K562 (cell line): ENCODE measurements around the gene SCYL1. TPM values are rescaled to one million over a fixed set of nuclear protein-coding genes. Genes with fewer than 3 reads are reported as not detected.

ENCODE experiments used
- BACH1 ChIP-seq: fragments of 200-800 bp; sonication (Bioruptor generic); IDR thresholded peaks from 2 replicates; pipeline ENCODE4 v1.6.1; 2016; ENCODE audit warnings: missing genetic modification characterization, missing compliant biosample characterization
- BRF2 ChIP-seq: IDR thresholded peaks from 3 replicates; pipeline ENCODE4 v1.6.1; 2011; ENCODE audit warnings: borderline replicate concordance, mild to moderate bottlenecking; ENCODE audit not compliant: insufficient read length, insufficient read depth
- CGGBP1 ChIP-seq: fragments of 250-450 bp; sonication (Bioruptor Pico); IDR thresholded peaks from 2 replicates; pipeline ENCODE4 v1.9.0; 2021; ENCODE audit warnings: mild to moderate bottlenecking
- CHD4 ChIP-seq: fragments of 200-600 bp; sonication (generic); IDR thresholded peaks from 3 replicates; pipeline ENCODE4 v1.6.1; 2012; ENCODE audit warnings: low read depth, mild to moderate bottlenecking, mixed read lengths, low read length, inconsistent platforms; ENCODE audit not compliant: insufficient read depth, insufficient replicate concordance, poor library complexity, severe bottlenecking
- DDX20 ChIP-seq: fragments of 450-650 bp; IDR thresholded peaks from 2 replicates; pipeline ENCODE4 v1.6.1; 2016; ENCODE audit warnings: missing genetic modification characterization, low read depth, mild to moderate bottlenecking, missing compliant biosample characterization, moderate library complexity
- DMBX1 ChIP-seq: fragments of 250-450 bp; sonication (Bioruptor Pico); IDR thresholded peaks from 2 replicates; pipeline ENCODE4 v1.8.0; 2022; ENCODE audit warnings: inconsistent platforms, mild to moderate bottlenecking, moderate library complexity, borderline replicate concordance
- DNMT1 ChIP-seq: fragments of 450-650 bp; IDR thresholded peaks from 2 replicates; pipeline ENCODE4 v1.6.1; 2016; ENCODE audit warnings: antibody characterized with exemption, mild to moderate bottlenecking
- E2F3 ChIP-seq: fragments of 250-450 bp; sonication (Bioruptor Pico); IDR thresholded peaks from 2 replicates; pipeline ENCODE4 v1.4.0; 2020; ENCODE audit warnings: mild to moderate bottlenecking
- ETS2 ChIP-seq: IDR thresholded peaks from 2 replicates; pipeline ENCODE4 v1.6.1; 2016; ENCODE audit warnings: borderline replicate concordance, missing genetic modification characterization, mild to moderate bottlenecking, moderate library complexity, missing compliant biosample characterization; ENCODE audit not compliant: poor library complexity, severe bottlenecking
- FOS ChIP-seq: IDR thresholded peaks from 3 replicates; pipeline ENCODE4 v1.6.1; 2011; ENCODE audit not compliant: insufficient read length; ENCODE audit errors: extremely low read depth
- HIVEP1 ChIP-seq: fragments of 250-450 bp; sonication (Bioruptor Pico); IDR thresholded peaks from 2 replicates; pipeline ENCODE4 v1.4.0; 2020; ENCODE audit warnings: mild to moderate bottlenecking
- HNRNPH1 ChIP-seq: fragments of 200-400 bp; formaldehyde crosslinking; optimal IDR thresholded peaks from 2 replicates; pipeline ENCODE3; 2017; ENCODE audit warnings: low read depth, mild to moderate bottlenecking, low read length, moderate library complexity
- KDM2B ChIP-seq: fragments of 250-450 bp; sonication (Bioruptor Pico); IDR thresholded peaks from 2 replicates; pipeline ENCODE4 v1.8.0; 2021; ENCODE audit warnings: mild to moderate bottlenecking, moderate library complexity
- MEF2D ChIP-seq: conservative IDR thresholded peaks from 2 replicates; pipeline ENCODE4 v1.6.1; 2016; ENCODE audit warnings: low read depth, missing genetic modification characterization, missing compliant biosample characterization
- NCOA2 ChIP-seq, 2 experiments: fragments of 450-650 bp; IDR thresholded peaks; 2 replicates each; pipeline ENCODE4 v1.6.1; 2018; ENCODE audit warnings: mild to moderate bottlenecking in 2 of 2, moderate library complexity in 1 of 2; ENCODE audit not compliant: partially characterized antibody in 2 of 2
- NFE2 ChIP-seq: IDR thresholded peaks from 2 replicates; pipeline ENCODE4 v1.6.1; 2014; ENCODE audit warnings: antibody characterized with exemption, low read depth
- NFRKB ChIP-seq: fragments of 450-650 bp; IDR thresholded peaks from 2 replicates; pipeline ENCODE4 v1.6.1; 2016; ENCODE audit warnings: low read depth
- NR3C1 ChIP-seq: sonication (generic); formaldehyde crosslinking; IDR thresholded peaks from 2 replicates; pipeline ENCODE4 v1.8.1; 2022; ENCODE audit warnings: missing genetic modification reagents
- RAD21 ChIP-seq, 2 experiments: fragments of 250-450 bp in 1 of 2; fragments of 450-650 bp in 1 of 2; sonication (Bioruptor Pico) in 1 of 2; formaldehyde crosslinking in 1 of 2; IDR thresholded peaks in 1 of 2; conservative IDR thresholded peaks in 1 of 2; 2 replicates each; pipeline versions ENCODE4 v1.4.0 to v1.8.0; 2020 to 2022; ENCODE audit warnings: mild to moderate bottlenecking in 2 of 2, moderate library complexity in 1 of 2
- RBBP5 ChIP-seq: fragments of 200-600 bp; sonication (generic); IDR thresholded peaks from 2 replicates; pipeline ENCODE4 v1.6.1; 2012; ENCODE audit warnings: borderline replicate concordance, mild to moderate bottlenecking, low read length, control low read depth, inconsistent platforms; ENCODE audit not compliant: insufficient read depth, poor library complexity, severe bottlenecking
- SMAD3 ChIP-seq: fragments of 450-650 bp; formaldehyde crosslinking; conservative IDR thresholded peaks from 2 replicates; pipeline ENCODE4 v1.4.0; 2020; ENCODE audit warnings: mild to moderate bottlenecking
- SRSF9 ChIP-seq: fragments of 200-400 bp; formaldehyde crosslinking; IDR thresholded peaks from 2 replicates; pipeline ENCODE4 v1.6.1; 2017; ENCODE audit warnings: low read depth, low read length, borderline replicate concordance
- WHSC1 ChIP-seq: IDR thresholded peaks from one replicate; pipeline ENCODE4 v1.6.1; 2012; ENCODE audit warnings: low read length, control low read depth, inconsistent platforms
- YY1 ChIP-seq, 3 experiments: IDR thresholded peaks; 2 replicates each; pipeline ENCODE4 v1.6.1; 2011; ENCODE audit warnings: low read length in 2 of 3, mild to moderate bottlenecking in 2 of 3, moderate library complexity in 2 of 3, borderline replicate concordance in 1 of 3, control low read depth in 1 of 3, low read depth in 1 of 3; ENCODE audit not compliant: insufficient read depth in 3 of 3, insufficient replicate concordance in 2 of 3, control insufficient read depth in 1 of 3, insufficient read length in 1 of 3; ENCODE audit errors: extremely low read depth in 1 of 3
- ZNF12 ChIP-seq: sonication (generic); formaldehyde crosslinking; IDR thresholded peaks from 2 replicates; pipeline ENCODE4 v1.4.0; 2020; ENCODE audit warnings: mild to moderate bottlenecking, missing genetic modification reagents
- ZNF197 ChIP-seq: fragments of 200-800 bp; sonication (Bioruptor generic); IDR thresholded peaks from 2 replicates; pipeline ENCODE4 v1.6.1; 2016; ENCODE audit warnings: low read depth, missing genetic modification characterization, missing compliant biosample characterization
- ZNF445 ChIP-seq: fragments of 250-450 bp; sonication (Bioruptor Pico); IDR thresholded peaks from 2 replicates; pipeline ENCODE4 v1.4.0; 2020; ENCODE audit warnings: low read depth, mild to moderate bottlenecking, moderate library complexity
- polyA plus RNA-seq, 8 experiments: library from polyadenylated mRNA; depleted of rRNA in 4 of 8; stranded (reverse) in 5 of 8; unstranded in 3 of 8; fragments of >200 nt; fragmentation: Nextera tagmentation in 2 of 8; fragmentation: Illumina TruSeq in 1 of 8; extraction: Ambion mirVana in 2 of 8; extraction: Trizol in 1 of 8; gene quantifications; 2 replicates each; pipeline versions ENCODE4 v1.2.1 to v1.2.3, GENCODE V29; 2011 to 2014; ENCODE audit warnings: inconsistent platforms in 1 of 8, missing spikeins in 1 of 8
- total RNA-seq, 7 experiments: library from RNA; depleted of rRNA in 6 of 7; stranded (reverse); fragments of >200 nt in 6 of 7; fragmentation: Illumina TruSeq in 2 of 7; extraction: Trizol in 2 of 7; gene quantifications; 2 replicates each; pipeline versions ENCODE4 v1.2.1 to v1.2.3, GENCODE V29; 2011 to 2021; ENCODE audit warnings: low replicate concordance in 1 of 7

SCYL1 gene
- total and polyA plus RNA-seq, 9 of the 15 experiments (the other 6 are each of a cell fraction or from before 2014, with no cell fraction given), result 1.9 to 145 (median 57.6) TPM

- TF ChIP-seq DDX20, result no peak
- no peak for TF ChIP-seq BRF2
- TF ChIP-seq RAD21 (CRISPR knock-in tag; conservative IDR thresholded peaks at IDR 0.05 in 1 of 2, IDR thresholded peaks at IDR 0.05 in 1 of 2), result 0 out of 4 replicates have a peak, but pooled peaks of 1 of the 2 experiments have one; percentile 7
- no peak for TF ChIP-seq ZNF197 (CRISPR knock-in tag)
- TF ChIP-seq NCOA2 (IDR thresholded peaks at IDR 0.05; ENCODE audit: partially characterized antibody in 2 of 2), result no peak
- no peak for TF ChIP-seq RBBP5
- no peak for TF ChIP-seq NFRKB
- no peak for TF ChIP-seq HNRNPH1
- TF ChIP-seq ZNF12 (CRISPR knock-in tag), result no peak
- TF ChIP-seq MEF2D (tag), result no peak
- TF ChIP-seq WHSC1, result no peak
- no peak for TF ChIP-seq HIVEP1 (CRISPR knock-in tag)
- TF ChIP-seq SMAD3 (CRISPR knock-in tag), result peak; percentile 76
- no peak for TF ChIP-seq ETS2 (tag)
- no peak for TF ChIP-seq DMBX1 (CRISPR knock-in tag)
- no peak for TF ChIP-seq FOS
- TF ChIP-seq E2F3 (CRISPR knock-in tag), result no peak
- peak; percentile 89 for TF ChIP-seq ZNF445 (CRISPR knock-in tag)
- TF ChIP-seq YY1 (IDR thresholded peaks at IDR 0.05; ENCODE audit: borderline replicate concordance in 1 of 3, control insufficient read depth in 1 of 3, extremely low read depth in 1 of 3, insufficient read depth in 3 of 3, insufficient read length in 1 of 3, insufficient replicate concordance in 2 of 3, low read depth in 1 of 3, low read length in 2 of 3), result no peak
- no peak for TF ChIP-seq CHD4
- TF ChIP-seq BACH1 (tag), result no peak; the same call in 1 of the 2 replicates
- TF ChIP-seq DNMT1, result 0 out of 2 replicates have a peak, but pooled peaks have one; percentile 21
- TF ChIP-seq KDM2B (CRISPR knock-in tag), result no peak
- TF ChIP-seq CGGBP1 (CRISPR knock-in tag), result peak; percentile 97
- TF ChIP-seq NFE2, result no peak; the same call in 1 of the 2 replicates
- TF ChIP-seq SRSF9, result no peak
- no peak for TF ChIP-seq NR3C1 (CRISPR knock-in tag)
These were observed 22.1 kb upstream of the SCYL1 start (continued) for GRCh38 chr11:65502555-65503367.
